HCT116 (cell line): ENCODE results near the gene GCNT3.

ENCODE experiments used
- CEBPB ChIP-seq: IDR thresholded peaks from 2 replicates; pipeline ENCODE4 v1.6.1; 2012; ENCODE audit warnings: low read depth
- CTCF ChIP-seq, 3 experiments: fragments of 200-600 bp in 1 of 3; sonication (generic) in 1 of 3; IDR thresholded peaks in 2 of 3; conservative IDR thresholded peaks in 1 of 3; 2 replicates each; pipeline ENCODE4 v1.5.1; 2012 to 2017; ENCODE audit warnings: low read depth in 2 of 3, low read length in 2 of 3, antibody characterized with exemption in 1 of 3, borderline replicate concordance in 1 of 3, control low read depth in 1 of 3, mild to moderate bottlenecking in 1 of 3, mixed read lengths in 1 of 3, mixed run types in 1 of 3, moderate library complexity in 1 of 3; ENCODE audit not compliant: insufficient read depth in 1 of 3
- EZH2 ChIP-seq: fragments of 200-600 bp; sonication (generic); IDR thresholded peaks from 2 replicates; pipeline ENCODE4 v1.6.1; 2017; ENCODE audit warnings: antibody characterized with exemption, mixed run types
- EZH2phosphoT487 ChIP-seq: fragments of 200-600 bp; IDR thresholded peaks from 2 replicates; pipeline ENCODE4 v1.6.1; 2018; ENCODE audit warnings: antibody characterized with exemption, borderline replicate concordance
- JUND ChIP-seq: IDR thresholded peaks from 2 replicates; pipeline ENCODE4 v1.6.1; 2012
- POLR2A ChIP-seq: IDR thresholded peaks from 2 replicates; pipeline ENCODE4 v1.7.0; 2011; ENCODE audit warnings: borderline replicate concordance; ENCODE audit not compliant: insufficient read depth, insufficient read length; ENCODE audit errors: extremely low read depth
- POLR2AphosphoS5 ChIP-seq: IDR thresholded peaks from 2 replicates; pipeline ENCODE4 v1.6.1; 2011; ENCODE audit warnings: mild to moderate bottlenecking, low read depth, low read length, moderate library complexity
- RAD21 ChIP-seq: IDR thresholded peaks from 2 replicates; pipeline ENCODE4 v1.6.1; 2012; ENCODE audit warnings: low read depth, mild to moderate bottlenecking
- REST ChIP-seq: IDR thresholded peaks from 2 replicates; pipeline ENCODE4 v1.6.1; 2012; ENCODE audit warnings: low read depth
- SRF ChIP-seq: IDR thresholded peaks from 2 replicates; pipeline ENCODE4 v1.6.1; 2012; ENCODE audit warnings: low read depth
- YY1 ChIP-seq: IDR thresholded peaks from 2 replicates; pipeline ENCODE4 v1.6.1; 2011; ENCODE audit warnings: low read length, low read depth, moderate library complexity, mild to moderate bottlenecking; ENCODE audit not compliant: insufficient replicate concordance; ENCODE audit errors: extremely low read depth

GRCh38 chr15:59569477-59569876, 42.1 kb upstream of the GCNT3 start:
- TF ChIP-seq POLR2A (no peak), CTCF (IDR thresholded peaks at IDR 0.05 in 2 of 3, conservative IDR thresholded peaks at IDR 0.05 in 1 of 3; ENCODE audit: borderline replicate concordance in 1 of 3, insufficient read depth in 1 of 3, low read depth in 2 of 3, low read length in 2 of 3) (no peak), CEBPB (no peak), SRF (no peak), YY1 (no peak), EZH2 (no peak), POLR2AphosphoS5 (no peak), REST (no peak), EZH2phosphoT487 (no peak), RAD21 (no peak), JUND (no peak)
